ENCODE measurements around the gene PNLIPRP2. TPM values are rescaled to one million over a fixed set of nuclear protein-coding genes. Genes with fewer than 3 reads are reported as not detected.

PNLIPRP2 gene
- polyA plus RNA-seq, 1 of the 3 experiments (the other 2 are of a cell fraction): not detected

DNA sequence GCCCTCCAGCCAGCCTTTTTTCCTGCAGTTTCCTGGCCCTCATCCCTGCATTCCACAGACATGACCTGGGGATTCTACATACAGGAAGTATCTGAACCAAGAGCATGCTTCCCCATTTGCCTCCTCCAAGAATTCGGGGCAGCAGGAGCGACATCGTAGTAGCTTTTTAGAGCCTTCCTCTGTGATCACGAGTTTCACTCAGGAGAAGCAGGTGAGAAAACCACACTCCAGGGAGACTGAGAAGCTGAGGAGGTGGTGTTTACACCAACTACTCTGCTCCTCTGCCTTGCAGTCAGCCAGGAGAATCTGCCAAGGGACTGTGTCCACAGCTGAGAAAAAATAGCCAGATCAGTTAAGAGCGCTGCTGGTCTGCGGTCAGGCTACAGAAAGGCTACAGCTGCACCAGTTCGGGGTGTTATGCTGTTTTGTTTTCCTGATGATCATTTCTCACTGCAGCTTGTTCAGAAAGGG is 67.5 kb downstream of the PNLIPRP2 start:
- H3K27ac ChIP-seq (ENCODE audit: low read depth in 2 of 2, low read length in 1 of 2): no peak overlapping the region
- WGBS (ENCODE audit: low lambda C conversion rate): 84% methylated on average over 7 of the region's 7 CpGs
- peaks cover 5 to 6% of the 10 kb centered on the region in 2 experiments; a peak in 1 of 4 replicates for H3K4me1 ChIP-seq (ENCODE audit: control insufficient read depth in 1 of 2, insufficient read depth in 2 of 2, low read depth in 1 of 2, low read length in 1 of 2)
- no peak for DNase-seq
- no peaks in the 10 kb centered on the region for H3K79me2 ChIP-seq (ENCODE audit: insufficient read depth)
- no peaks in the 10 kb centered on the region for H3K36me3 ChIP-seq (replicated peaks in 1 of 2; ENCODE audit: control insufficient read depth in 1 of 2, insufficient read depth in 2 of 2, low read length in 1 of 2)
- ChIA-PET POLR2A (no interaction called here), CTCF (interaction anchor here (0.6 to 9.2 kb wide), 8 partner anchors 34 to 486 kb away, joined by 3 to 218 read pairs (median 3); partner anchors contain the start of gene HSPA12A)
- H3K9me2 ChIP-seq: no peaks in the 10 kb centered on the region
- H3K9ac ChIP-seq: no peak overlapping the region
- H2AFZ ChIP-seq (ENCODE audit: low read depth): peak overlapping the region; percentile 53; the same call in 1 of the 2 replicates
- H3K4me2 ChIP-seq: no peak overlapping the region
- no peaks in the 10 kb centered on the region for H4K20me1 ChIP-seq (ENCODE audit: insufficient read depth)
- no peak overlapping the region for H3K4me3 ChIP-seq (ENCODE audit: low read depth in 2 of 2, low read length in 1 of 2)
- no peaks in the 10 kb centered on the region for H3K27me3 ChIP-seq (ENCODE audit: insufficient read depth)
- TF ChIP-seq NFIC (IDR thresholded peaks at IDR 0.05; ENCODE audit: borderline replicate concordance) (0 out of 2 replicates have a peak, but pooled peaks have one; percentile 20), GABPA (IDR thresholded peaks at IDR 0.05; ENCODE audit: low read depth) (no peak)
- H3F3A ChIP-seq (replicated peaks; ENCODE audit: insufficient read depth): no peaks in the 10 kb centered on the region
- no peaks in the 10 kb centered on the region for H3K9me3 ChIP-seq

DNA sequence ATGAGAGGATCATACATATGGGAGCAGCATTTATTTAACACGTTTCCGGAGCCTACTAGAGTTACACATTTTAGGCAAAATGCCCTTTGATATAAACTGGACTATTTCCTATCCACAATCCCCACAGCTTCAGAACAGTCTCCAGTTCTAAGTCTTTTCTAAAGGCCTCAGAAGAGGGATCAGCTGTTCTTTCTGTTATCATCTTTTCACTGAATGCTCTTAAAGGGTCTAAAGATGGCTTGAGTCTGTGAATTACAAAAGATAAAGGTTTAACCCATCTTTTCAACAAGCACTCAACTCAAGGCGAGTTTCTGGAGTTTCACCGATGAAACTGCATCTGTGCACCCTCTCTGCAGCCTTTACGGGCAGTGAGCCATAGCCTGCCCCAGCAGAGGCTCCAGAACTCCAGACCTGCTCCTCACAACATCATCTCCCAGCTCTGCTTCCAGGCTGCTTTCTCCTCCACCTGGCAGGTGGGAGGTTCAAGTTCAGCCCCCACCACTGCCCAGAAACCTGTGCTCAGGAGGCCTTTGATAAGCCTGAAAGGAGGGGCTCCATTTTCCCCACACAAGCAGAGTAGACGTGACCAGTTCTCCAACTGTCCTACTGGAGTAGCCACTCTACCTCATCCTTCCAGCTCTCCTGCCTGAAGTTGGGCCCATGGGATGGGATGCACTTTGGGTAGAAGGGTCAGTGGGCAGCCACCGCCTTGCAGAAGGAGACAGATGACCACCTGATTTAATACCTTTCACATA is 68.2 kb downstream of the PNLIPRP2 start:
- no peak overlapping the region for H3K9ac ChIP-seq
- H2AFZ ChIP-seq (ENCODE audit: low read depth): no peak overlapping the region
- H3K79me2 ChIP-seq (ENCODE audit: insufficient read depth): no peaks in the 10 kb centered on the region
- no peaks in the 10 kb centered on the region for H3F3A ChIP-seq (replicated peaks; ENCODE audit: insufficient read depth)
- DNase-seq: no peak
- peaks cover 5 to 6% of the 10 kb centered on the region in 2 experiments; a peak in 1 of 4 replicates for H3K4me1 ChIP-seq (ENCODE audit: control insufficient read depth in 1 of 2, insufficient read depth in 2 of 2, low read depth in 1 of 2, low read length in 1 of 2)
- WGBS (ENCODE audit: low lambda C conversion rate): 87% methylated on average over 7 of the region's 7 CpGs
- H3K36me3 ChIP-seq (replicated peaks in 1 of 2; ENCODE audit: control insufficient read depth in 1 of 2, insufficient read depth in 2 of 2, low read length in 1 of 2): no peaks in the 10 kb centered on the region
- POLR2A ChIA-PET: no interaction called here
- CTCF ChIA-PET: interaction anchor here (0.6 to 9.2 kb wide), 9 partner anchors 34 to 486 kb away, joined by 3 to 218 read pairs (median 3); partner anchors contain the start of gene HSPA12A
- H3K9me3 ChIP-seq: no peaks in the 10 kb centered on the region
- no peaks in the 10 kb centered on the region for H4K20me1 ChIP-seq (ENCODE audit: insufficient read depth)
- TF ChIP-seq YY1 (IDR thresholded peaks at IDR 0.05; ENCODE audit: low read depth) (no peak), FOXM1 (IDR thresholded peaks at IDR 0.05; ENCODE audit: low read depth) (no peak), SIN3A (IDR thresholded peaks at IDR 0.05; ENCODE audit: borderline replicate concordance, low read depth, low read length) (no peak), EP300 (IDR thresholded peaks at IDR 0.05; ENCODE audit: borderline replicate concordance in 1 of 2, low read depth in 1 of 2, low read length in 1 of 2) (no peak), TCF12 (IDR thresholded peaks at IDR 0.05) (no peak), NFIC (IDR thresholded peaks at IDR 0.05; ENCODE audit: borderline replicate concordance) (no peak), MEF2A (IDR thresholded peaks at IDR 0.05; ENCODE audit: borderline replicate concordance, low read depth) (no peak), SMC3 (IDR thresholded peaks at IDR 0.05; ENCODE audit: low read depth, low read length) (no peak), POLR2AphosphoS5 (IDR thresholded peaks at IDR 0.05; ENCODE audit: low read depth, low read length) (no peak), RXRA (IDR thresholded peaks at IDR 0.05; ENCODE audit: borderline replicate concordance, low read depth) (no peak), TEAD4 (IDR thresholded peaks at IDR 0.05; ENCODE audit: borderline replicate concordance, insufficient read depth) (no peak), JUND (IDR thresholded peaks at IDR 0.05) (no peak)
- TF ChIP-seq, protein P1, sequence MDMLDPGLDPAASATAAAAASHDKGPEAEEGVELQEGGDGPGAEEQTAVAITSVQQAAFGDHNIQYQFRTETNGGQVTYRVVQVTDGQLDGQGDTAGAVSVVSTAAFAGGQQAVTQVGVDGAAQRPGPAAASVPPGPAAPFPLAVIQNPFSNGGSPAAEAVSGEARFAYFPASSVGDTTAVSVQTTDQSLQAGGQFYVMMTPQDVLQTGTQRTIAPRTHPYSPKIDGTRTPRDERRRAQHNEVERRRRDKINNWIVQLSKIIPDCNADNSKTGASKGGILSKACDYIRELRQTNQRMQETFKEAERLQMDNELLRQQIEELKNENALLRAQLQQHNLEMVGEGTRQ (IDR thresholded peaks at IDR 0.05; ENCODE audit: borderline replicate concordance, low read depth, low read length): no peak
- TF ChIP-seq, protein P2, sequence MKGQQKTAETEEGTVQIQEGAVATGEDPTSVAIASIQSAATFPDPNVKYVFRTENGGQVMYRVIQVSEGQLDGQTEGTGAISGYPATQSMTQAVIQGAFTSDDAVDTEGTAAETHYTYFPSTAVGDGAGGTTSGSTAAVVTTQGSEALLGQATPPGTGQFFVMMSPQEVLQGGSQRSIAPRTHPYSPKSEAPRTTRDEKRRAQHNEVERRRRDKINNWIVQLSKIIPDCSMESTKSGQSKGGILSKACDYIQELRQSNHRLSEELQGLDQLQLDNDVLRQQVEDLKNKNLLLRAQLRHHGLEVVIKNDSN (IDR thresholded peaks at IDR 0.05; ENCODE audit: borderline replicate concordance, low read depth): no peak
- TF ChIP-seq, protein P3, sequence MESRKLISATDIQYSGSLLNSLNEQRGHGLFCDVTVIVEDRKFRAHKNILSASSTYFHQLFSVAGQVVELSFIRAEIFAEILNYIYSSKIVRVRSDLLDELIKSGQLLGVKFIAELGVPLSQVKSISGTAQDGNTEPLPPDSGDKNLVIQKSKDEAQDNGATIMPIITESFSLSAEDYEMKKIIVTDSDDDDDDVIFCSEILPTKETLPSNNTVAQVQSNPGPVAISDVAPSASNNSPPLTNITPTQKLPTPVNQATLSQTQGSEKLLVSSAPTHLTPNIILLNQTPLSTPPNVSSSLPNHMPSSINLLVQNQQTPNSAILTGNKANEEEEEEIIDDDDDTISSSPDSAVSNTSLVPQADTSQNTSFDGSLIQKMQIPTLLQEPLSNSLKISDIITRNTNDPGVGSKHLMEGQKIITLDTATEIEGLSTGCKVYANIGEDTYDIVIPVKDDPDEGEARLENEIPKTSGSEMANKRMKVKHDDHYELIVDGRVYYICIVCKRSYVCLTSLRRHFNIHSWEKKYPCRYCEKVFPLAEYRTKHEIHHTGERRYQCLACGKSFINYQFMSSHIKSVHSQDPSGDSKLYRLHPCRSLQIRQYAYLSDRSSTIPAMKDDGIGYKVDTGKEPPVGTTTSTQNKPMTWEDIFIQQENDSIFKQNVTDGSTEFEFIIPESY (IDR thresholded peaks at IDR 0.05; ENCODE audit: borderline replicate concordance, low read depth): no peak
- TF ChIP-seq, protein P4, sequence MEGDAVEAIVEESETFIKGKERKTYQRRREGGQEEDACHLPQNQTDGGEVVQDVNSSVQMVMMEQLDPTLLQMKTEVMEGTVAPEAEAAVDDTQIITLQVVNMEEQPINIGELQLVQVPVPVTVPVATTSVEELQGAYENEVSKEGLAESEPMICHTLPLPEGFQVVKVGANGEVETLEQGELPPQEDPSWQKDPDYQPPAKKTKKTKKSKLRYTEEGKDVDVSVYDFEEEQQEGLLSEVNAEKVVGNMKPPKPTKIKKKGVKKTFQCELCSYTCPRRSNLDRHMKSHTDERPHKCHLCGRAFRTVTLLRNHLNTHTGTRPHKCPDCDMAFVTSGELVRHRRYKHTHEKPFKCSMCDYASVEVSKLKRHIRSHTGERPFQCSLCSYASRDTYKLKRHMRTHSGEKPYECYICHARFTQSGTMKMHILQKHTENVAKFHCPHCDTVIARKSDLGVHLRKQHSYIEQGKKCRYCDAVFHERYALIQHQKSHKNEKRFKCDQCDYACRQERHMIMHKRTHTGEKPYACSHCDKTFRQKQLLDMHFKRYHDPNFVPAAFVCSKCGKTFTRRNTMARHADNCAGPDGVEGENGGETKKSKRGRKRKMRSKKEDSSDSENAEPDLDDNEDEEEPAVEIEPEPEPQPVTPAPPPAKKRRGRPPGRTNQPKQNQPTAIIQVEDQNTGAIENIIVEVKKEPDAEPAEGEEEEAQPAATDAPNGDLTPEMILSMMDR (IDR thresholded peaks at IDR 0.05): no peak
- H3K4me3 ChIP-seq (ENCODE audit: low read depth in 2 of 2, low read length in 1 of 2): no peak overlapping the region
- no peak overlapping the region for H3K4me2 ChIP-seq
- H3K9me2 ChIP-seq: no peaks in the 10 kb centered on the region
- H3K27me3 ChIP-seq (ENCODE audit: insufficient read depth): no peaks in the 10 kb centered on the region
- no peak overlapping the region for H3K27ac ChIP-seq (ENCODE audit: low read depth in 2 of 2, low read length in 1 of 2)
